Measurements from ENCODE around the gene COP1. TPM values are rescaled to one million over a fixed set of nuclear protein-coding genes. Genes with fewer than 3 reads are reported as not detected.

The COP1 gene
- total and polyA plus RNA-seq, 2 of the 13 experiments (the other 11 are each of a cell fraction or from before 2014, with no cell fraction given), result 20.5 to 51.3 TPM

GRCh38 chr1:176033881-176034280, 173.2 kb downstream of the COP1 start:
- Histone ChIP-seq H3K9me3 (ENCODE audit: low read length) (no peaks in the 10 kb centered on the region), H3K79me2 (ENCODE audit: insufficient read depth, low read length) (no peaks in the 10 kb centered on the region), H3K36me3 (replicated peaks in 1 of 2; ENCODE audit: control insufficient read depth in 1 of 2, insufficient read depth in 2 of 2, low read length in 2 of 2) (peaks cover 0 to 15% of the 10 kb centered on the region in 2 experiments; a peak in 2 of 5 replicates), H3K9ac (ENCODE audit: insufficient read depth, low read depth, low read length) (no peak overlapping the region), H3K4me1 (ENCODE audit: insufficient read depth, low read length) (no peaks in the 10 kb centered on the region), H3K27me3 (ENCODE audit: control insufficient read depth in 1 of 2, insufficient read depth in 2 of 2, low read length in 2 of 2) (no peaks in the 10 kb centered on the region), H2AFZ (ENCODE audit: low read length) (no peak overlapping the region), H4K20me1 (ENCODE audit: insufficient read depth, low read length) (no peaks in the 10 kb centered on the region), H3K4me2 (ENCODE audit: low read depth, low read length) (no peak overlapping the region), H3K4me3 (replicated peaks in 1 of 3; ENCODE audit: insufficient read depth in 1 of 3, low read depth in 2 of 3, low read length in 3 of 3) (no peak overlapping the region), H3K27ac (ENCODE audit: extremely low read length, insufficient read depth, low read length) (no peak overlapping the region)
- FAIRE-seq, result no peak
- 89% methylated on average over 2 of the region's 2 CpGs for WGBS (ENCODE audit: low lambda C conversion rate)
- TF ChIP-seq, protein P1, sequence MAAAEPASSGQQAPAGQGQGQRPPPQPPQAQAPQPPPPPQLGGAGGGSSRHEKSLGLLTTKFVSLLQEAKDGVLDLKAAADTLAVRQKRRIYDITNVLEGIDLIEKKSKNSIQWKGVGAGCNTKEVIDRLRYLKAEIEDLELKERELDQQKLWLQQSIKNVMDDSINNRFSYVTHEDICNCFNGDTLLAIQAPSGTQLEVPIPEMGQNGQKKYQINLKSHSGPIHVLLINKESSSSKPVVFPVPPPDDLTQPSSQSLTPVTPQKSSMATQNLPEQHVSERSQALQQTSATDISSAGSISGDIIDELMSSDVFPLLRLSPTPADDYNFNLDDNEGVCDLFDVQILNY (CRISPR knock-in tag; conservative IDR thresholded peaks at IDR 0.05), result no peak
- TF ChIP-seq NR2F1 (CRISPR knock-in tag; IDR thresholded peaks at IDR 0.05), result no peak
- TF ChIP-seq ZNF781 (CRISPR knock-in tag; IDR thresholded peaks at IDR 0.05; ENCODE audit: borderline replicate concordance, not compliant biosample characterization), result no peak
- no peak for TF ChIP-seq KDM5B (CRISPR knock-in tag; IDR thresholded peaks at IDR 0.05; ENCODE audit: borderline replicate concordance)
- TF ChIP-seq MED8 (CRISPR knock-in tag; IDR thresholded peaks at IDR 0.05; ENCODE audit: insufficient replicate concordance), result no peak
- TF ChIP-seq TBX3 (IDR thresholded peaks at IDR 0.05; ENCODE audit: borderline replicate concordance), result no peak
- TF ChIP-seq ZNF430 (CRISPR knock-in tag; IDR thresholded peaks at IDR 0.05), result no peak
- TF ChIP-seq CENPT (CRISPR knock-in tag; IDR thresholded peaks at IDR 0.05; ENCODE audit: low read depth), result no peak
- no peak for TF ChIP-seq ZNF205 (CRISPR knock-in tag; IDR thresholded peaks at IDR 0.05)
- no peak for TF ChIP-seq ZNF703 (CRISPR knock-in tag; IDR thresholded peaks at IDR 0.05; ENCODE audit: borderline replicate concordance)
- no peak for TF ChIP-seq HNRNPH1 (optimal IDR thresholded peaks at IDR 0.05; ENCODE audit: low read depth, low read length)
- no peak for TF ChIP-seq CREBL2 (CRISPR knock-in tag; IDR thresholded peaks at IDR 0.05; ENCODE audit: borderline replicate concordance)
- DNase-seq (ENCODE audit: low spot score), result no peak
- in situ Hi-C loops (cut with HindIII; ENCODE audit: extremely low pct_ligation_motif_present, low pct_unique_long_range_greater_than_20kb) (no loop called here), intact Hi-C loops (cut with micrococcal nuclease; ENCODE audit: unreplicated experiment) (no loop called here)
- BruUV-seq (replicated peaks), result no TSS peak
- ATAC-seq, result no peak
- CTCF ChIA-PET (ENCODE audit: low intra/inter-chr PET ratio, low total read pairs), result no interaction called here
- POLR2A ChIA-PET, result no interaction called here

All from HepG2 (cell line).